Activated naive CD8-positive, alpha-beta T cell treated with anti-CD3 and anti-CD28 coated beads for 36 hours (primary cell): ENCODE results near the gene TBX10. TPM values are rescaled to one million over a fixed set of nuclear protein-coding genes. Genes with fewer than 3 reads are reported as not detected.

ENCODE experiments used
- total RNA-seq, 2 experiments: library from RNA; stranded (reverse); gene quantifications; one replicate each; pipeline ENCODE4 v1.2.3, GENCODE V29; 2021

TBX10 gene
- total RNA-seq, 2 experiments from 2014 or later, result not detected

Other genes with a start within 250 kb of the TBX10 start
- 10 to 100 TPM; 31.2 to 33.7 TPM for gene RAD9A, start 247.8 kb downstream of the TBX10 start, total RNA-seq
- 100 to 1,000 TPM; 262 to 269 TPM for gene PPP1CA, start 237.9 kb downstream of the TBX10 start, total RNA-seq
- gene TBC1D10C, start 235.7 kb downstream of the TBX10 start, total RNA-seq, result 100 to 1,000 TPM; 117 to 121 TPM
- gene CARNS1, start 224.1 kb downstream of the TBX10 start, total RNA-seq, result 1 to 10 TPM; 3.1 to 3.7 TPM
- 10 to 100 TPM; 64.9 to 67.7 TPM for gene RPS6KB2, start 211.3 kb downstream of the TBX10 start, total RNA-seq
- 100 to 1,000 TPM; 110 to 117 TPM for gene PTPRCAP, start 202.1 kb downstream of the TBX10 start, total RNA-seq
- gene CORO1B, start 196.3 kb downstream of the TBX10 start, total RNA-seq, result 100 to 1,000 TPM; 293 to 310 TPM
- not detected for gene GPR152, start 187.0 kb downstream of the TBX10 start, total RNA-seq
- gene CABP4, start 184.4 kb downstream of the TBX10 start, total RNA-seq, result under 1 TPM; 0.27 to 0.28 TPM
- gene TMEM134, start 170.5 kb downstream of the TBX10 start, total RNA-seq, result 10 to 100 TPM; 43.7 to 45.8 TPM
- 100 to 1,000 TPM; 107 to 112 TPM for gene AIP, start 156.7 kb downstream of the TBX10 start, total RNA-seq
- gene PITPNM1, start 134.4 kb downstream of the TBX10 start, total RNA-seq, result 10 to 100 TPM; 52.7 to 56.4 TPM
- 10 to 100 TPM; 49.7 to 50.5 TPM for gene CDK2AP2, start 131.6 kb downstream of the TBX10 start, total RNA-seq
- gene CABP2, start 116.3 kb downstream of the TBX10 start, total RNA-seq, result not detected
- gene GSTP1, start 56.0 kb downstream of the TBX10 start, total RNA-seq, result 100 to 1,000 TPM; 452 to 465 TPM
- 100 to 1,000 TPM; 317 to 321 TPM for gene NDUFV1, start 32.8 kb downstream of the TBX10 start, total RNA-seq
- 10 to 100 TPM; 30.2 to 31.0 TPM for gene NUDT8, start 9.8 kb downstream of the TBX10 start, total RNA-seq
- gene ACY3, start 11.0 kb upstream of the TBX10 start, total RNA-seq, result under 1 TPM; 0.27 to 0.70 TPM
- not detected for gene ALDH3B2, start 34.9 kb upstream of the TBX10 start, total RNA-seq